GM12891 (cell line): Measurements from ENCODE around the gene NPHP4.

Experiments used
- POLR2A ChIP-seq: IDR thresholded peaks from 2 replicates; pipeline ENCODE4 v1.6.1; 2011; ENCODE audit warnings: low read depth, low read length, control low read depth
- POLR2AphosphoS5 ChIP-seq: IDR thresholded peaks from 2 replicates; pipeline ENCODE4 v1.6.1; 2011; ENCODE audit warnings: low read depth, low read length, control low read depth

- TF ChIP-seq POLR2AphosphoS5: no peak
- TF ChIP-seq POLR2A: no peak
Measured at GRCh38 chr1:5936126-5936525, 56.1 kb downstream of the NPHP4 start.
